HepG2 (cell line): ENCODE data around the gene UBE2N. TPM values are rescaled to one million over a fixed set of nuclear protein-coding genes. Genes with fewer than 3 reads are reported as not detected.

ENCODE experiments used
- AFF4 ChIP-seq: sonication (generic); formaldehyde crosslinking; IDR thresholded peaks from 2 replicates; pipeline ENCODE4 v1.4.0; 2020; ENCODE audit warnings: missing genetic modification reagents
- CBX5 ChIP-seq: sonication (generic); formaldehyde crosslinking; IDR thresholded peaks from 2 replicates; pipeline ENCODE4 v1.4.0; 2020; ENCODE audit warnings: missing genetic modification reagents, borderline replicate concordance
- DMAP1 ChIP-seq: IDR thresholded peaks from 2 replicates; pipeline ENCODE4 v1.6.1; 2016
- HDAC2 ChIP-seq: sonication (generic); formaldehyde crosslinking; IDR thresholded peaks from 2 replicates; pipeline ENCODE4 v1.4.0; 2020; ENCODE audit warnings: missing genetic modification reagents
- NR2F2 ChIP-seq: IDR thresholded peaks from 2 replicates; pipeline ENCODE4 v1.6.1; 2012; ENCODE audit warnings: low read depth, inconsistent platforms, borderline replicate concordance
- REPIN1 ChIP-seq: sonication (generic); formaldehyde crosslinking; IDR thresholded peaks from 2 replicates; pipeline ENCODE4 v1.8.0; 2022; ENCODE audit warnings: missing genetic modification reagents, low read depth, mild to moderate bottlenecking, borderline replicate concordance
- RNF2 ChIP-seq: fragments of 450-650 bp; conservative IDR thresholded peaks from 2 replicates; pipeline ENCODE4 v1.6.1; 2016; ENCODE audit warnings: low read depth
- SP4 ChIP-seq: sonication (generic); formaldehyde crosslinking; IDR thresholded peaks from 2 replicates; pipeline ENCODE4 v1.8.1; 2023; ENCODE audit warnings: mild to moderate bottlenecking, missing genetic modification reagents
- XRCC5 ChIP-seq: fragments of 200-400 bp; formaldehyde crosslinking; optimal IDR thresholded peaks from 2 replicates; pipeline ENCODE3; 2017; ENCODE audit warnings: mild to moderate bottlenecking, low read length
- ZNF18 ChIP-seq: sonication (generic); formaldehyde crosslinking; IDR thresholded peaks from 2 replicates; pipeline ENCODE4 v1.8.0; 2022; ENCODE audit warnings: mild to moderate bottlenecking, missing genetic modification reagents; ENCODE audit not compliant: insufficient replicate concordance
- ZNF253 ChIP-seq: sonication (generic); formaldehyde crosslinking; IDR thresholded peaks from 2 replicates; pipeline ENCODE4 v1.8.0; 2022; ENCODE audit warnings: mild to moderate bottlenecking, missing genetic modification reagents, borderline replicate concordance
- polyA plus RNA-seq, 8 experiments: library from polyadenylated mRNA; depleted of rRNA in 3 of 8; stranded (reverse) in 7 of 8; unstranded in 1 of 8; fragments of >200 nt; fragmentation: Illumina TruSeq in 4 of 8; extraction: Trizol in 4 of 8; gene quantifications; 2 replicates each; pipeline versions ENCODE4 v1.2.1 to v1.2.3, GENCODE V29; 2011 to 2016; ENCODE audit warnings: low read depth in 4 of 8, missing spikeins in 1 of 8, mixed read lengths in 1 of 8; ENCODE audit not compliant: insufficient read depth in 1 of 8
- total RNA-seq, 5 experiments: library from RNA; depleted of rRNA; stranded (reverse); fragments of >200 nt; fragmentation: Illumina TruSeq; extraction: Trizol; gene quantifications; 2 replicates each; pipeline ENCODE4 v1.2.3, GENCODE V29; 2016; ENCODE audit warnings: low read depth in 1 of 5
- TF ChIP-seq, protein P1 (sequence below): sonication (generic); formaldehyde crosslinking; IDR thresholded peaks from 2 replicates; pipeline ENCODE4 v1.4.0; 2020; ENCODE audit warnings: mild to moderate bottlenecking, missing genetic modification reagents

UBE2N gene
- total and polyA plus RNA-seq, 2 of the 13 experiments (the other 11 are each of a cell fraction or from before 2014, with no cell fraction given) = 188 to 197 TPM

DNA sequence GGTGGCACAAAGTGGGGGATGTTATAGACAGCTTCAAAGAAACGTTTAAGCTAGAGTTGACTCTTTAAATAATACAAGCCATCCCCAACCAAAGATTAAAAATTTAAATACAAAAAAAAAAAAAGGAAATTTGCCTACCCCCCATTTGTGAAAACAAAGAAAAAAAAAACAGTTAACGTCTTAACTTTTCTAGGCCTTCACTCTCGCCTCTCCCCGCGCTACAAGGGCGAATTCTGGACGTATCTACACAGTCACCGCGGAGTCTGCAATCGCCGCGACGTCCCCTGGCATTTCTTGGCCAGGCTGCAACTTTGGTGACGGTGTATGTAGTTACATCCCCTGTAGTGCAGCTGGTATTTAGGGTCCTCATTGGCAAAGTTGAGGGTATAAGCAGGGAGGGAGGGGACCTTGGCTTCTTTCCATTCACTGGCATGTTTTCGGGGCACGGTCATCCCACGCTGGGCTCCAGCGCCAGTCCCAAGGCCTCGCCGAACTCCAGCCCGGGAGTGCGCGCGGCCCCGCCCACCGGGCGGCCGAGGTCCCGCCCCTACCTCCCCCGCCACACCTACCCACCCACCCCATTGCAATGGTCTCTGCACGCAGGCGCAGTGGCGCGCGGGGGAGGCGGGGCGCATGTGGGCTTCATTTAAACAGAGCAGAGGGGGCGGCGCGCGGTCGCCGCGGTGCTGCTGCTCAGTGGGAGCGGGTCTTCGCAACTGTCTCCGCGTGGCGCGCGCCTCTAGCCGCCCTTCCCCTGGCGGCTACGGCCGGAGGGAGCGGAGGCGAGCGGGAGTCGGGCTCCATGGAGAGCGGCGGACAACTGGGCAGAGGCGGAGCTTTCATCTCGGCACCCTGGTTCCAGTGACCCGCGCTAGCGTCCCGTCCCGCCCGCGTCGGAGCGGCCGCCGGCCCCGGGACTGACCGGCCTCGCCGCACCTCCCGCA is 64.2 kb downstream of the UBE2N start, which contains the start of gene NUDT4 (continued):
- no peak for TF ChIP-seq AFF4 (CRISPR knock-in tag)
- no peak for TF ChIP-seq CBX5 (CRISPR knock-in tag)
- peak; percentile 21; the same call in 1 of the 2 replicates for TF ChIP-seq HDAC2 (CRISPR knock-in tag)
- TF ChIP-seq NR2F2 = no peak
- TF ChIP-seq RNF2 = no peak
- TF ChIP-seq REPIN1 (CRISPR knock-in tag) = 0 out of 2 replicates have a peak, but pooled peaks have one; percentile 47
- TF ChIP-seq, protein P1, sequence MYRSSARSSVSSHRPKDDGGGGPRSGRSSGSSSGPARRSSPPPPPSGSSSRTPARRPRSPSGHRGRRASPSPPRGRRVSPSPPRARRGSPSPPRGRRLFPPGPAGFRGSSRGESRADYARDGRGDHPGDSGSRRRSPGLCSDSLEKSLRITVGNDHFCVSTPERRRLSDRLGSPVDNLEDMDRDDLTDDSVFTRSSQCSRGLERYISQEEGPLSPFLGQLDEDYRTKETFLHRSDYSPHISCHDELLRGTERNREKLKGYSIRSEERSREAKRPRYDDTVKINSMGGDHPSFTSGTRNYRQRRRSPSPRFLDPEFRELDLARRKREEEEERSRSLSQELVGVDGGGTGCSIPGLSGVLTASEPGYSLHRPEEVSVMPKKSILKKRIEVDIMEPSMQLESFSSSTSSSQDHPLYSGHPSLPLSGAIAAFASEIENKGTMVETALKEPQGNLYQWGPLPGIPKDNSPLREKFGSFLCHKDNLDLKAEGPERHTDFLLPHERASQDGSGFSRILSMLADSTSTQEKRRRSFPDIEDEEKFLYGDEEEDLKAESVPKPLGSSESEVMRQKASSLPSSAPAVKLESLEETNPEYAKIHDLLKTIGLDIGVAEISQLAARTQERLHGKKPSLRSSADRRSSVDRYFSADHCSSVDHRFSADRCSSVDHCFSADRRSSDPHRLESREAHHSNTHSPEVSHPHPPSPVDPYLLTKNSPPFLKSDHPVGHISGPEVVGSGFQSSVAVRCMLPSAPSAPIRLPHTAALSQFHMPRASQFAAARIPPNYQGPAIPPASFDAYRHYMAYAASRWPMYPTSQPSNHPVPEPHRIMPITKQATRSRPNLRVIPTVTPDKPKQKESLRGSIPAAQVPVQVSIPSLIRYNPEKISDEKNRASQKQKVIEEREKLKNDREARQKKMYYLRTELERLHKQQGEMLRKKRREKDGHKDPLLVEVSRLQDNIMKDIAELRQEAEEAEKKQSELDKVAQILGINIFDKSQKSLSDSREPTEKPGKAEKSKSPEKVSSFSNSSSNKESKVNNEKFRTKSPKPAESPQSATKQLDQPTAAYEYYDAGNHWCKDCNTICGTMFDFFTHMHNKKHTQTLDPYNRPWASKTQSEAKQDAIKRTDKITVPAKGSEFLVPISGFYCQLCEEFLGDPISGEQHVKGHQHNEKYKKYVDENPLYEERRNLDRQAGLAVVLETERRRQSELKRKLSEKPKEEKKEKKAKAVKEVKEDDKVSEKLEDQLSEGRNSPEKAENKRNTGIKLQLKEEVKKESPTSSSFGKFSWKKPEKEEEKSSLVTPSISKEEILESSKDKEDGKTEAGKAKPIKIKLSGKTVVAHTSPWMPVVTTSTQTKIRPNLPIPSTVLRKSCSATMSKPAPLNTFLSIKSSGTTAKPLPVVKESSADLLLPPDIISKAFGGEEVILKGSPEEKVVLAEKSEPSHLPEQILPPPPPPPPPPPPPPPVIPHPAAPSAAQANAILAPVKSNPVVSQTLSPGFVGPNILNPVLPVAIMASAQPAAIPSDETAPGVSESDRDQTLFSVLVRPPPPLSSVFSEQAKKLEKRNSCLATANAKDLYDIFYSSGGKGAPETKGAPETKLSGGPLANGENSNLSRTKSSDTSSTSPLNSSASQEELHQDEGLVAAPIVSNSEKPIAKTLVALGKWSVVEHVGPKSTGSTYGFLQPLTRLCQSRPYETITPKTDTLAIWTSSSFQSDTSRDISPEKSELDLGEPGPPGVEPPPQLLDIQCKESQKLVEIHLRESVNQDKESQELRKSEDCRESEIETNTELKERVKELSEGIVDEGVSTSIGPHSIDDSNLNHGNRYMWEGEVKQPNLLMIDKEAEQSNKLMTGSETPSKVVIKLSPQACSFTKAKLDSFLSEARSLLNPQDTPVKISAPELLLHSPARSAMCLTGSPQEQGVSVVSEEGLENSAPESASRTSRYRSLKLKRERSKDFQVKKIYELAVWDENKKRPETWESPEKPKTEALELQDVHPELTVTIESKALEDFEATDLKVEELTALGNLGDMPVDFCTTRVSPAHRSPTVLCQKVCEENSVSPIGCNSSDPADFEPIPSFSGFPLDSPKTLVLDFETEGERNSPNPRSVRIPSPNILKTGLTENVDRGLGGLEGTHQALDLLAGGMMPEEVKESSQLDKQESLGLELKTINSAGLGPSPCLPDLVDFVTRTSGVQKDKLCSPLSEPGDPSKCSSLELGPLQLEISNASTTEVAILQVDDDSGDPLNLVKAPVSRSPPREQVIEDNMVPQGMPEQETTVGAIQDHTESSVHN (CRISPR knock-in tag) = no peak
- no peak for TF ChIP-seq ZNF253 (CRISPR knock-in tag)
- TF ChIP-seq DMAP1 (CRISPR knock-in tag) = peak; percentile 27; the same call in 1 of the 2 replicates
- TF ChIP-seq XRCC5 = no peak
- peak; percentile 58; the same call in 1 of the 2 replicates for TF ChIP-seq SP4 (CRISPR knock-in tag)
- no peak for TF ChIP-seq ZNF18 (CRISPR knock-in tag)
